Fibroblast of lung (primary cell): ENCODE data around the gene DNMT3A. TPM values are rescaled to one million over a fixed set of nuclear protein-coding genes. Genes with fewer than 3 reads are reported as not detected.

Experiments used
- DNase-seq, 2 donors: peaks; one replicate each; pipeline versions ENCODE4 v3.0.0 to v3.0.0-alpha.2; 2010; ENCODE audit warnings: low read depth in 2 of 2
- H2AFZ ChIP-seq: 2 replicates; pipeline ENCODE4 v1.5.1; 2012; ENCODE audit warnings: low read length, control low read depth, inconsistent platforms
- H3K27ac ChIP-seq: 2 replicates; pipeline ENCODE4 v1.5.1; 2011; ENCODE audit warnings: low read length, control low read depth; ENCODE audit not compliant: insufficient read depth
- H3K27me3 ChIP-seq: 2 replicates; pipeline ENCODE4 v1.5.1; 2011; ENCODE audit warnings: mild to moderate bottlenecking, low read length; ENCODE audit not compliant: control insufficient read depth, insufficient read depth
- H3K36me3 ChIP-seq: 2 replicates; pipeline ENCODE4 v1.5.1; 2011; ENCODE audit warnings: low read length; ENCODE audit not compliant: control insufficient read depth, insufficient read depth
- H3K4me1 ChIP-seq: 2 replicates; pipeline ENCODE4 v1.5.1; 2011; ENCODE audit warnings: low read length; ENCODE audit not compliant: control insufficient read depth, insufficient read depth; ENCODE audit errors: extremely low read depth
- H3K4me2 ChIP-seq: 2 replicates; pipeline ENCODE4 v1.5.1; 2011; ENCODE audit warnings: low read length, control low read depth; ENCODE audit not compliant: insufficient read depth; ENCODE audit errors: extremely low read depth
- H3K4me3 ChIP-seq, 4 experiments: fragments of 200-600 bp in 1 of 4; sonication (generic) in 1 of 4; replicated peaks in 1 of 4; 2 replicates each; pipeline ENCODE4 v1.5.1; 2011 to 2016; ENCODE audit warnings: low read length in 4 of 4, low read depth in 3 of 4, mild to moderate bottlenecking in 3 of 4, control low read depth in 2 of 4, inconsistent platforms in 1 of 4, mixed read lengths in 1 of 4; ENCODE audit not compliant: insufficient read depth in 1 of 4; ENCODE audit errors: control extremely low read depth in 1 of 4
- H3K79me2 ChIP-seq: 2 replicates; pipeline ENCODE4 v1.5.1; 2012; ENCODE audit warnings: mild to moderate bottlenecking, low read length, inconsistent platforms; ENCODE audit not compliant: control insufficient read depth, insufficient read depth
- H3K9ac ChIP-seq: 2 replicates; pipeline ENCODE4 v1.5.1; 2011; ENCODE audit warnings: mild to moderate bottlenecking, low read length, control low read depth; ENCODE audit not compliant: insufficient read depth
- H3K9me3 ChIP-seq: 2 replicates; pipeline ENCODE4 v1.5.1; 2012; ENCODE audit warnings: low read depth, low read length; ENCODE audit not compliant: control insufficient read depth, insufficient read depth
- H4K20me1 ChIP-seq: 2 replicates; pipeline ENCODE4 v1.5.1; 2011; ENCODE audit warnings: low read length; ENCODE audit not compliant: control insufficient read depth, insufficient read depth; ENCODE audit errors: extremely low read depth
- EZH2 ChIP-seq: IDR thresholded peaks from 2 replicates; pipeline ENCODE4 v1.5.1; 2012; ENCODE audit warnings: low read length, control low read depth, mild to moderate bottlenecking; ENCODE audit errors: missing control alignments
- polyA plus RNA-seq, 2 donors: library from polyadenylated mRNA; depleted of rRNA in 1 of 2; stranded (reverse) in 1 of 2; unstranded in 1 of 2; fragments of >200 nt; gene quantifications; 2 replicates each; pipeline ENCODE4 v1.2.1, GENCODE V29; 2011 to 2012; ENCODE audit warnings: missing spikeins in 1 of 2
- total RNA-seq: library from RNA; depleted of rRNA; stranded (reverse); fragments of >200 nt; gene quantifications from 2 replicates; pipeline ENCODE4 v1.2.1, GENCODE V29; 2014
- TF ChIP-seq, protein P1 (sequence below), 2 donors: IDR thresholded peaks in 1 of 2; conservative IDR thresholded peaks in 1 of 2; 1 replicate in 1 of 2; 2 replicates in 1 of 2; pipeline ENCODE4 v1.5.1; 2011 to 2012; ENCODE audit warnings: low read length in 2 of 2, control low read depth in 1 of 2, inconsistent platforms in 1 of 2, low read depth in 1 of 2, mild to moderate bottlenecking in 1 of 2

The DNMT3A gene
- total and polyA plus RNA-seq, 2 donors (not counting 1 experiment from before 2014, with no cell fraction given), result 3.6 to 19.7 TPM

DNA sequence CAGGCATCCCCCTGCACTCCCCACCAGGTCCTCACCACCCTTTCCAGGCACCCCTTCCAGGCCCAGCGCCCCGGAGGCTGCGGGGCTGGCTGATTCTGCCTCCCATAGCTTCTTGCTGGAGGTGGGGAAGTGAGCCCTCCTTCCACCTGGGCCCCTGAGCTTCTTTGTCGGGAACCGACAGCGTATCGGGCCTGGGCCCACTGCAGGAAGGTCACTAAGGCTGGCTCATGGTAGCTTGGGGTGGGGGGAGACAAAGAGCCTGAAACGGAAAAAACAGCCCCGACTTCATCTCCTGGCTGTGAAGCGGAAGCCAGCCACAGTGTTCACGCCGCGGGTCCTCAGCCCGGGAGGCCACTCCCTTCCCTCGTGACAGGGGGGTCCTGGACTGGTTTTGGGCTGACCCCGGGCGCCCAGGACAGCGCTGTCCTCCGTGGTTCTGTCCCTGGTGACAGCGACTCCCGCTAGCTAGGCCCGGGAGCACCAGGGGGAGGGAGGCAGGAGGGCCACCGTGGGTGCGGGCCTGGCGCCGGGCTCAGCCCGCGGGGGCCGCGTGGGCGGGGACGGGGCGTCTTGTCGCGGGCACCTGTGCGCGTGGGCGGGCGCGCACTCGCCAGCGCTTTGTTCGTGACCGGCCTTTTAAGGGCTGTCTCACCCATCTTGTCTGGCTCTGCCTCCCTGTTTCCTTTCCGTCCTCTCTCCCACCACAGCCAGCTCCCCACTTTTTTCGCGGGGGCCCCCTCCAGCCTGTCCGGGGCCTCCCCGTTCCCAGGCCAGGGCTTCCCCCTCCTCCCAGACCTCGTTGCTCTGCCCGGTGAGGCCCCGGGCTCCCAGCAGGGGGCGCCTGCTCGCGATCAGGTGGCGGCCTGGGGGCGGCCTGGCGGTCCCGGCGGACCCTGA lies 64.9 kb downstream of the DNMT3A start:
- Histone ChIP-seq H3K27ac (no peak overlapping the region), H3K4me3 (peak overlapping the region in 1 of 4 experiments; percentile 14), H3K9me3 (no peaks in the 10 kb centered on the region), H4K20me1 (no peaks in the 10 kb centered on the region), H3K79me2 (no peaks in the 10 kb centered on the region), H3K4me2 (no peak overlapping the region), H3K27me3 (no peaks in the 10 kb centered on the region), H2AFZ (no peak overlapping the region), H3K9ac (no peak overlapping the region), H3K36me3 (no peaks in the 10 kb centered on the region), H3K4me1 (peaks cover 7% of the 10 kb centered on the region)
- TF ChIP-seq, protein P1, sequence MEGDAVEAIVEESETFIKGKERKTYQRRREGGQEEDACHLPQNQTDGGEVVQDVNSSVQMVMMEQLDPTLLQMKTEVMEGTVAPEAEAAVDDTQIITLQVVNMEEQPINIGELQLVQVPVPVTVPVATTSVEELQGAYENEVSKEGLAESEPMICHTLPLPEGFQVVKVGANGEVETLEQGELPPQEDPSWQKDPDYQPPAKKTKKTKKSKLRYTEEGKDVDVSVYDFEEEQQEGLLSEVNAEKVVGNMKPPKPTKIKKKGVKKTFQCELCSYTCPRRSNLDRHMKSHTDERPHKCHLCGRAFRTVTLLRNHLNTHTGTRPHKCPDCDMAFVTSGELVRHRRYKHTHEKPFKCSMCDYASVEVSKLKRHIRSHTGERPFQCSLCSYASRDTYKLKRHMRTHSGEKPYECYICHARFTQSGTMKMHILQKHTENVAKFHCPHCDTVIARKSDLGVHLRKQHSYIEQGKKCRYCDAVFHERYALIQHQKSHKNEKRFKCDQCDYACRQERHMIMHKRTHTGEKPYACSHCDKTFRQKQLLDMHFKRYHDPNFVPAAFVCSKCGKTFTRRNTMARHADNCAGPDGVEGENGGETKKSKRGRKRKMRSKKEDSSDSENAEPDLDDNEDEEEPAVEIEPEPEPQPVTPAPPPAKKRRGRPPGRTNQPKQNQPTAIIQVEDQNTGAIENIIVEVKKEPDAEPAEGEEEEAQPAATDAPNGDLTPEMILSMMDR (conservative IDR thresholded peaks at IDR 0.05 in 1 of 2, IDR thresholded peaks at IDR 0.05 in 1 of 2; ENCODE audit: low read depth in 1 of 2, low read length in 2 of 2), result peak; percentile 40 to 50
- TF ChIP-seq EZH2, result no peak
- peak in 1 of 2 donors; percentile 39 for DNase-seq

DNA sequence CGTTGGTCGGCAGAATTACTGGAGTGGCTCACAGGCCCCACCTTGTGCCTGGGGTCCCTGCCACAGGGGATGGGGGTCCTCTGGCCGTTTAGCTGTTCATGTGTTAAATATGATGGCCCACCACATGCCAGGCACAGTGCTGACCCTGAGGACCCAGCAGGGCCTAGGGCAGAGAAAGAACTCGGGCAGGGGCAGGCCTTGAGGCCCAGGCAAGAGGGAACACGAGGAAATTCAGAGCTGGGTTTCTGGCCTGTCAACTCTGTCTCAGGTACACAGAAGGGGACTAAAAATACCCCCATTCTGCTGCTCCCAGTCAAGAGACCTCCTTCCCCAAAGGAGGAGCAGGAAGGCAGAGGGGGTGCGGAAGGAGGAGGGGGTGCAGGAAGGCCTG lies 66.2 kb downstream of the DNMT3A start:
- no peak for TF ChIP-seq EZH2
- TF ChIP-seq, protein P1 (conservative IDR thresholded peaks at IDR 0.05 in 1 of 2, IDR thresholded peaks at IDR 0.05 in 1 of 2; ENCODE audit: low read depth in 1 of 2, low read length in 2 of 2), result no peak
- no peak for DNase-seq
- Histone ChIP-seq H3K4me1 (peaks cover 7% of the 10 kb centered on the region), H3K36me3 (no peaks in the 10 kb centered on the region), H3K27ac (no peak overlapping the region), H3K79me2 (no peaks in the 10 kb centered on the region), H3K4me3 (no peak overlapping the region), H2AFZ (no peak overlapping the region), H3K9ac (no peak overlapping the region), H3K27me3 (no peaks in the 10 kb centered on the region), H3K9me3 (no peaks in the 10 kb centered on the region), H3K4me2 (no peak overlapping the region), H4K20me1 (no peaks in the 10 kb centered on the region)

DNA sequence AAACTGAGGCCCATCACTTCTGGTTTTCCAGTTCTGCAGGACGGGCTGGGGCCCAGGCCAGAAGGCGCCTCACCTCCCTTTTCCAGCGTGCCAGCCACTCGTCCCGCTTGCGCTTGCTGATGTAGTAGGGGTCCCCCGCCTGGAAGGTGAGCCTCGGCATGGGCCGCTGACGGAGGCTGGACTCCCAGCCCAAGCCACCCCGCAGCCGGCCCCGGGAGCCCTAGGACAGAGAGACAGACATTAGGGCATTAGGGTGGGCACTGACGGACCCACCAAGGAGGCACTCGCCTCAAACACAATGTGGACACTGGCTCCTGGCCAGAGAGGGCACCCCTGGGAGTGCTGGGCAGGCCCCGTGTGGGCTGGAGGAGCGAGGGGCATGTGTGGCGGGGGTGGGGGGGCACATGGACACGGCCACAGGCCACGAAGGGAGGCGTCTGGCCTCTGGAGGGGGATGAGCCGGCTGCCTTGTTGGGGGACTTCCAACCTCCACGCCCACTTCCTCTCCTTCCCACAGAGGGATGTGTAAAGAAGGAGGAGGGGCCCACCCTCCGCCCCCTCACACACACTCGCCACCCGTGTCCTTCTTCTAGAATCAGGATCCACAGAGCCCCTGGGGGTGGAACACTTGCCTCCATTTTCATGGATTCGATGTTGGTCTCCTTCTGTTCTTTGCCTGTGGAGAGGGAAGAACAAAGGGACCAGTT lies 66.7 kb downstream of the DNMT3A start:
- no peaks in the 10 kb centered on the region for H3K79me2 ChIP-seq
- no peaks in the 10 kb centered on the region for H4K20me1 ChIP-seq
- no peak overlapping the region for H3K27ac ChIP-seq
- H3K9me3 ChIP-seq, result no peaks in the 10 kb centered on the region
- H3K4me2 ChIP-seq, result no peak overlapping the region
- TF ChIP-seq, protein P1 (conservative IDR thresholded peaks at IDR 0.05 in 1 of 2, IDR thresholded peaks at IDR 0.05 in 1 of 2; ENCODE audit: low read depth in 1 of 2, low read length in 2 of 2), result no peak
- TF ChIP-seq EZH2, result no peak
- DNase-seq, result peak in 1 of 2 donors; percentile 43
- H3K4me3 ChIP-seq, result no peak overlapping the region
- no peak overlapping the region for H2AFZ ChIP-seq
- peaks cover 7% of the 10 kb centered on the region for H3K4me1 ChIP-seq
- no peaks in the 10 kb centered on the region for H3K27me3 ChIP-seq
- H3K9ac ChIP-seq, result no peak overlapping the region
- H3K36me3 ChIP-seq, result no peaks in the 10 kb centered on the region
